Naive B cell (primary cell): ENCODE data around the gene DNAJC10. TPM values are rescaled to one million over a fixed set of nuclear protein-coding genes. Genes with fewer than 3 reads are reported as not detected.
A peak's percentile ranks its signal among the peaks of the same experiment; 100 is the strongest.
"Not testable (repeated sequence)": the region's sequence is repeated elsewhere in the genome, so short reads cannot be mapped to it uniquely, and the experiment has no call there.

Source experiments
- ATAC-seq, 2 donors: fragments of 150-1000 bp; cut with Tn5 transposase; 2 replicates each; pipeline ENCODE4 v1.10.0; 2021; ENCODE audit warnings: low read depth in 2 of 2, mild to moderate bottlenecking in 2 of 2, moderate library complexity in 2 of 2
- DNase-seq: peaks from one replicate; pipeline ENCODE4 v3.0.0; 2022
- H3K27ac Mint-ChIP-seq, 6 donors: one replicate each; pipeline ENCODE4 v1.8.0; 2020 to 2022; ENCODE audit warnings: mild to moderate bottlenecking in 6 of 6, mixed read lengths in 6 of 6, moderate library complexity in 5 of 6, inconsistent platforms in 2 of 6
- H3K27me3 Mint-ChIP-seq, 3 donors: one replicate each; pipeline ENCODE4 v1.8.0; 2021 to 2022; ENCODE audit warnings: mixed read lengths in 3 of 3, mild to moderate bottlenecking in 1 of 3
- H3K36me3 Mint-ChIP-seq, 2 donors: one replicate each; pipeline ENCODE4 v1.8.0; 2020 to 2022; ENCODE audit warnings: mixed read lengths in 2 of 2, inconsistent platforms in 1 of 2, mild to moderate bottlenecking in 1 of 2
- H3K4me1 Mint-ChIP-seq, 3 donors: one replicate each; pipeline ENCODE4 v1.8.0; 2020 to 2022; ENCODE audit warnings: mixed read lengths in 3 of 3, inconsistent platforms in 1 of 3, mild to moderate bottlenecking in 1 of 3, moderate library complexity in 1 of 3
- H3K4me3 Mint-ChIP-seq, 8 donors: one replicate each; pipeline ENCODE4 v1.8.0; 2020 to 2022; ENCODE audit warnings: mild to moderate bottlenecking in 8 of 8, mixed read lengths in 8 of 8, moderate library complexity in 8 of 8, inconsistent platforms in 2 of 8
- H3K9me3 Mint-ChIP-seq, 7 donors: one replicate each; pipeline ENCODE4 v1.8.0; 2020 to 2022; ENCODE audit warnings: mixed read lengths in 7 of 7, mild to moderate bottlenecking in 5 of 7, inconsistent platforms in 2 of 7, moderate library complexity in 1 of 7
- polyA plus RNA-seq, 6 donors: library from polyadenylated mRNA; unstranded; fragments of 300-500 nt; fragmentation: Illumina TruSeq; gene quantifications; one replicate each; pipeline ENCODE4 v1.2.3, GENCODE V29; 2021; ENCODE audit warnings: low read depth in 6 of 6

Gene DNAJC10
- 100 to 1,000 TPM; 164 to 237 (median 213) TPM for polyA plus RNA-seq

- no peaks in the 10 kb centered on the region for H3K27me3 Mint-ChIP-seq
- ATAC-seq, result peak; percentile 67 to 70
- peaks cover 6% of the 10 kb centered on the region in 2 donors for H3K36me3 Mint-ChIP-seq
These were observed at the start of gene DNAJC10 for GRCh38 chr2:182715892-182716649. DNAJC10 (plus strand) TSS chr2:182716257; CDS start chr2:182718087, 1,830 bp downstream.

GRCh38 chr2:182666674-182667314 is 49.3 kb upstream of the DNAJC10 start:
- ATAC-seq (peak; percentile 74 to 84), DNase-seq (peak; percentile 41)
- no peaks in the 10 kb centered on the region for H3K9me3 Mint-ChIP-seq
- no peaks in the 10 kb centered on the region for H3K36me3 Mint-ChIP-seq
- H3K4me1 Mint-ChIP-seq, result peaks cover 4 to 5% (median 5%) of the 10 kb centered on the region in 3 donors
- no peaks in the 10 kb centered on the region for H3K27me3 Mint-ChIP-seq
- no peak overlapping the region for H3K4me3 Mint-ChIP-seq
- peak overlapping the region in 1 of 6 donors; percentile 21 for H3K27ac Mint-ChIP-seq

More at GRCh38 chr2:182715892-182716649, at the start of gene DNAJC10:
- H3K9me3 Mint-ChIP-seq, result peaks cover 0 to 4% (median 0%) of the 10 kb centered on the region in 7 donors
- H3K27ac Mint-ChIP-seq, result no peak within 1 kb of the TSS
- peaks cover 8 to 24% (median 24%) of the 10 kb centered on the region in 3 donors for H3K4me1 Mint-ChIP-seq
- H3K4me3 Mint-ChIP-seq, result no peak within 1 kb of the TSS
- peak; percentile 95 for DNase-seq

- no peak overlapping the region for H3K4me3 Mint-ChIP-seq
- peak overlapping the region in 1 of 6 donors; percentile 43 for H3K27ac Mint-ChIP-seq
- no peaks in the 10 kb centered on the region for H3K9me3 Mint-ChIP-seq
- DNase-seq (no peak), ATAC-seq (peak in 1 of 2 donors; percentile 21)
- peaks cover 4 to 5% (median 5%) of the 10 kb centered on the region in 3 donors for H3K4me1 Mint-ChIP-seq
- H3K27me3 Mint-ChIP-seq, result no peaks in the 10 kb centered on the region
- no peaks in the 10 kb centered on the region for H3K36me3 Mint-ChIP-seq
These were observed 48.8 kb upstream of the DNAJC10 start for GRCh38 chr2:182667315-182667695.

- no peaks in the 10 kb centered on the region for H3K9me3 Mint-ChIP-seq
- DNase-seq (no peak), ATAC-seq (no peak)
- peaks cover 4 to 5% (median 5%) of the 10 kb centered on the region in 3 donors for H3K4me1 Mint-ChIP-seq
- no peaks in the 10 kb centered on the region for H3K36me3 Mint-ChIP-seq
- H3K27me3 Mint-ChIP-seq, result no peaks in the 10 kb centered on the region
- H3K4me3 Mint-ChIP-seq, result no peak overlapping the region
- no peak overlapping the region for H3K27ac Mint-ChIP-seq
These were observed 47.4 kb upstream of the DNAJC10 start for GRCh38 chr2:182668671-182669070.

- ATAC-seq (no peak), DNase-seq (no peak)
- peaks cover 5 to 8% (median 7%) of the 10 kb centered on the region in 3 donors for H3K27me3 Mint-ChIP-seq
- H3K36me3 Mint-ChIP-seq, result peaks cover 0 to 6% of the 10 kb centered on the region in 2 donors
- H3K4me1 Mint-ChIP-seq, result peaks cover 0 to 5% (median 0%) of the 10 kb centered on the region in 3 donors
- no peak overlapping the region for H3K4me3 Mint-ChIP-seq
- H3K9me3 Mint-ChIP-seq, result peaks cover 0 to 13% (median 4%) of the 10 kb centered on the region in 7 donors
- no peak overlapping the region for H3K27ac Mint-ChIP-seq
These were observed 43.4 kb upstream of the DNAJC10 start for GRCh38 chr2:182672466-182673165.

GRCh38 chr2:182680837-182681236 is 35.2 kb upstream of the DNAJC10 start:
- peaks cover 0 to 2% of the 10 kb centered on the region in 2 donors for H3K36me3 Mint-ChIP-seq
- H3K4me1 Mint-ChIP-seq, result peaks cover 9 to 16% (median 10%) of the 10 kb centered on the region in 3 donors
- peaks cover 8 to 12% (median 8%) of the 10 kb centered on the region in 3 donors for H3K27me3 Mint-ChIP-seq
- H3K27ac Mint-ChIP-seq, result peak overlapping the region in 1 of 6 donors; percentile 31
- peaks cover 0 to 4% (median 1%) of the 10 kb centered on the region in 7 donors for H3K9me3 Mint-ChIP-seq
- ATAC-seq (no peak), DNase-seq (no peak)
- no peak overlapping the region for H3K4me3 Mint-ChIP-seq

- Mint-ChIP-seq H3K4me3 (peak overlapping the region in 1 of 8 donors; percentile 50), H3K9me3 (no peaks in the 10 kb centered on the region), H3K4me1 (peaks cover 9 to 16% (median 10%) of the 10 kb centered on the region in 3 donors), H3K27ac (peak overlapping the region in 3 of 6 donors; percentile 0 to 84 (median 21)), H3K27me3 (peaks cover under 1 to 8% (median 4%) of the 10 kb centered on the region in 3 donors), H3K36me3 (no peaks in the 10 kb centered on the region)
- DNase-seq (no peak), ATAC-seq (peak; percentile 20 to 46)
These were observed 33.8 kb upstream of the DNAJC10 start for GRCh38 chr2:182682210-182682609.

- Mint-ChIP-seq H3K27me3 (peaks cover 4 to 21% (median 11%) of the 10 kb centered on the region in 3 donors), H3K4me1 (peaks cover 9 to 16% (median 10%) of the 10 kb centered on the region in 3 donors), H3K4me3 (no peak overlapping the region), H3K27ac (no peak overlapping the region), H3K36me3 (no peaks in the 10 kb centered on the region), H3K9me3 (no peaks in the 10 kb centered on the region)
- DNase-seq (no peak), ATAC-seq (no peak)
These were observed 30.5 kb upstream of the DNAJC10 start for GRCh38 chr2:182685559-182685958.

GRCh38 chr2:182686763-182687162 is 29.3 kb upstream of the DNAJC10 start:
- Mint-ChIP-seq H3K27me3 (peaks cover 4 to 21% (median 11%) of the 10 kb centered on the region in 3 donors), H3K4me1 (peaks cover 9 to 13% (median 10%) of the 10 kb centered on the region in 3 donors)
- not testable (repeated sequence) for ATAC-seq, H3K36me3 Mint-ChIP-seq, H3K27ac Mint-ChIP-seq, H3K4me3 Mint-ChIP-seq, DNase-seq, H3K9me3 Mint-ChIP-seq

- no peak overlapping the region for H3K27ac Mint-ChIP-seq
- no peaks in the 10 kb centered on the region for H3K36me3 Mint-ChIP-seq
- H3K27me3 Mint-ChIP-seq, result peaks cover 3 to 5% (median 4%) of the 10 kb centered on the region in 3 donors
- DNase-seq, result no peak
- no peaks in the 10 kb centered on the region for H3K4me1 Mint-ChIP-seq
- peaks cover 0 to 13% (median 0%) of the 10 kb centered on the region in 7 donors for H3K9me3 Mint-ChIP-seq
- no peak for ATAC-seq
- H3K4me3 Mint-ChIP-seq, result no peak overlapping the region
These were observed 21.9 kb upstream of the DNAJC10 start for GRCh38 chr2:182694189-182694588.

GRCh38 chr2:182695776-182696175 is 20.3 kb upstream of the DNAJC10 start:
- peaks cover 0 to 5% (median 0%) of the 10 kb centered on the region in 3 donors for H3K27me3 Mint-ChIP-seq
- no peak overlapping the region for H3K4me3 Mint-ChIP-seq
- ATAC-seq (no peak), DNase-seq (no peak)
- no peaks in the 10 kb centered on the region for H3K4me1 Mint-ChIP-seq
- no peaks in the 10 kb centered on the region for H3K36me3 Mint-ChIP-seq
- peaks cover 0 to 13% (median 0%) of the 10 kb centered on the region in 7 donors for H3K9me3 Mint-ChIP-seq
- no peak overlapping the region for H3K27ac Mint-ChIP-seq

GRCh38 chr2:182698671-182699070 is 17.4 kb upstream of the DNAJC10 start:
- no peaks in the 10 kb centered on the region for H3K9me3 Mint-ChIP-seq
- peaks cover 0 to 9% (median 5%) of the 10 kb centered on the region in 3 donors for H3K27me3 Mint-ChIP-seq
- ATAC-seq (no peak), DNase-seq (no peak)
- no peak overlapping the region for H3K27ac Mint-ChIP-seq
- no peak overlapping the region for H3K4me3 Mint-ChIP-seq
- no peaks in the 10 kb centered on the region for H3K4me1 Mint-ChIP-seq
- no peaks in the 10 kb centered on the region for H3K36me3 Mint-ChIP-seq

- H3K4me3 Mint-ChIP-seq, result no peak overlapping the region
- DNase-seq (no peak), ATAC-seq (no peak)
- no peak overlapping the region for H3K27ac Mint-ChIP-seq
- H3K36me3 Mint-ChIP-seq, result peaks cover 0 to 4% of the 10 kb centered on the region in 2 donors
- peaks cover 0 to 9% (median 4%) of the 10 kb centered on the region in 3 donors for H3K27me3 Mint-ChIP-seq
- H3K4me1 Mint-ChIP-seq, result no peaks in the 10 kb centered on the region
- peaks cover 0 to 5% (median 0%) of the 10 kb centered on the region in 7 donors for H3K9me3 Mint-ChIP-seq
These were observed 10.3 kb upstream of the DNAJC10 start for GRCh38 chr2:182705761-182706160.
